GM21515 (cell line): ENCODE results near the gene SMIM23.

Source experiments
- ATAC-seq: cut with Tn5 transposase; IDR thresholded peaks from one replicate; pipeline ENCODE4 v1.9.1; 2021; ENCODE audit not compliant: unreplicated experiment

The SMIM23 gene

GRCh38 chr5:171813270-171813669, 27.7 kb downstream of the SMIM23 start:
- ATAC-seq: no peak

GRCh38 chr5:171813813-171814490, 28.3 kb downstream of the SMIM23 start:
- ATAC-seq: no peak

- ATAC-seq: no peak
Measured at GRCh38 chr5:171816666-171817065, 31.0 kb downstream of the SMIM23 start.

GRCh38 chr5:171820561-171820960, 34.9 kb downstream of the SMIM23 start:
- no peak for ATAC-seq

- no peak for ATAC-seq
Measured at GRCh38 chr5:171821286-171821685, 35.7 kb downstream of the SMIM23 start.

- no peak for ATAC-seq
Measured at GRCh38 chr5:171823269-171823668, 37.7 kb downstream of the SMIM23 start.

- ATAC-seq: no peak
Measured at GRCh38 chr5:171825051-171825450, 39.4 kb downstream of the SMIM23 start.

- no peak for ATAC-seq
Measured at GRCh38 chr5:171826132-171826531, 40.5 kb downstream of the SMIM23 start.

- ATAC-seq: no peak
Measured at GRCh38 chr5:171827162-171827561, 41.5 kb downstream of the SMIM23 start.

GRCh38 chr5:171830686-171831085, 45.1 kb downstream of the SMIM23 start:
- no peak for ATAC-seq

GRCh38 chr5:171832775-171833174, 47.2 kb downstream of the SMIM23 start:
- no peak for ATAC-seq

GRCh38 chr5:171834461-171834860, 48.8 kb downstream of the SMIM23 start:
- no peak for ATAC-seq

GRCh38 chr5:171835066-171835465, 49.4 kb downstream of the SMIM23 start:
- no peak for ATAC-seq

- ATAC-seq: no peak
Measured at GRCh38 chr5:171837522-171837921, 51.9 kb downstream of the SMIM23 start.

GRCh38 chr5:171838066-171838465, 52.4 kb downstream of the SMIM23 start:
- ATAC-seq: no peak

GRCh38 chr5:171839112-171839511, 53.5 kb downstream of the SMIM23 start:
- no peak for ATAC-seq

- ATAC-seq: no peak
Measured at GRCh38 chr5:171840066-171840465, 54.4 kb downstream of the SMIM23 start.
